ENCODE measurements around the gene LHX5.
A peak's percentile ranks its signal among the peaks of the same experiment; 100 is the strongest.
"Not testable (repeated sequence)": the region's sequence is repeated elsewhere in the genome, so short reads cannot be mapped to it uniquely, and the experiment has no call there.

Gene LHX5

DNA sequence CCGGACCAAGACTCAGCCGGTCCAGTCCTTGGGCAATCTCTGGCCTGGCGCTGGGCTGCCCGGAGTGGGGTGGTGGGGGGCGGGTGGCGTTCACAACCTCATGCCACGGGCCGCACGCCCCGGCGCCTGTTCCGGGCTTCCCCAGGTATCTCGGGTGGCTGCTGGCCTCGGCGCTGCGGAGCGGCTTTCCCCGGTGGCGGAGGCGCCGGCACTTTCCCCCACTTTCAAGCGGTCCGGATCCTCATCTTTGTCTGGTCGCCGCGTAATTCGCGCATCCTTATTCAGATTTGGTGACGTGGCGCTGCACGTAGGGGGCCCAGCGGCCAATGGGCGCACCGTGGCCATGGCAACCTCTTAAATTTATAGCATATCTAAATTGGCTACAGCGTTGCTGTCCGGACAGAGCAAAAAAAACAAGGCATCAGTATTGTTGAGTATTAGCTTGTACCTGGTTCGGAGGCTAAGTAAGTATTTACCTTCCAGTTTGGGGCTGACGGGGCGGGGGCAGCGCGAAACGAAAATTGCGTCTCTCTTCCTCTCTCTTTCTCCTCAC lies at the start of gene LHX5:
LHX5 (minus strand) TSS at position 253 of the 553 bp plus-strand sequence. CDS start 373 bp downstream, outside the sequence.
- no peak for DNase-seq (ENCODE audit: low spot score)

DNA sequence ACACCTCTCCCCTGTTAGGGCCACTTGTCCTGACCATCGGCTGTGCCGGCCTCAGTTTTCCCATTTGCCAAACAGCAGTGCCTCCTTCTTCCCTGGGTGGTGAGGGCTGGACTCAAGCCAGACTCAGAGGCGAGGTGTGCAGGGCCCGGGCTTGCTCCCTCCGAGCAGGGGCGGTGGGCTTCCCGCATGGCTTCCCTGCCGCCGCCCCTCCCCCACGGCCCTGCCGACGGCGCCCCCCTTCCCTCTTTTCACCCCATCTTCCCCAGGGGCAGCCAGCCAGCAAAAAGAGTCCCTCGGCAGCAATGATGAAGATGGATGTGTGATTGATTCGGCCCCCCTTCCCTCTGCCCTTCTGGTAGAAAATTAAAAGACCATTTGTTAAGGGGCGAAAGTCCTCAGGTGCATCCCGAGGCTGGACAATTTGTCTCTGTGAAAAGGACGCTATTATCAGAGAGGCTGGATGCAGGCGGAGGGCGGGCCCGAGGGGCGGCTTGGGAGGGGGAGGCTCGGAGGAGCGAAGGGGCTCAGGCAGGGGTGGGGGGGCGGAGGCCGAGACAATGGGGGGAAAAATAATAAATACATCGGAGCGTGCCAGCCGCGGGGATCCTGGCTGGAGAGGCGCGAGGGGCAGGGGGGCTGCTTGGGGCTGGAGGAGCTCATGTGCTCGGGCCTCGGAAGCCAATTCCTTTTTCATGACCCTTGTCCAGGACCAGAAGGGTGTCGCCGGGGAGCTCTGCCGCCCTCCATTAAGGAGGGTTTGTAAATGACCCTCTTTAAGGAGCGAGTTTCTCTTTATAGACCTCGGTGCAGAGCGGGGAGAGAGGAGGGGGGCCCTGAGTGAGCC lies 48.0 kb upstream of the LHX5 start:
- no peak for DNase-seq (ENCODE audit: low spot score)

DNA sequence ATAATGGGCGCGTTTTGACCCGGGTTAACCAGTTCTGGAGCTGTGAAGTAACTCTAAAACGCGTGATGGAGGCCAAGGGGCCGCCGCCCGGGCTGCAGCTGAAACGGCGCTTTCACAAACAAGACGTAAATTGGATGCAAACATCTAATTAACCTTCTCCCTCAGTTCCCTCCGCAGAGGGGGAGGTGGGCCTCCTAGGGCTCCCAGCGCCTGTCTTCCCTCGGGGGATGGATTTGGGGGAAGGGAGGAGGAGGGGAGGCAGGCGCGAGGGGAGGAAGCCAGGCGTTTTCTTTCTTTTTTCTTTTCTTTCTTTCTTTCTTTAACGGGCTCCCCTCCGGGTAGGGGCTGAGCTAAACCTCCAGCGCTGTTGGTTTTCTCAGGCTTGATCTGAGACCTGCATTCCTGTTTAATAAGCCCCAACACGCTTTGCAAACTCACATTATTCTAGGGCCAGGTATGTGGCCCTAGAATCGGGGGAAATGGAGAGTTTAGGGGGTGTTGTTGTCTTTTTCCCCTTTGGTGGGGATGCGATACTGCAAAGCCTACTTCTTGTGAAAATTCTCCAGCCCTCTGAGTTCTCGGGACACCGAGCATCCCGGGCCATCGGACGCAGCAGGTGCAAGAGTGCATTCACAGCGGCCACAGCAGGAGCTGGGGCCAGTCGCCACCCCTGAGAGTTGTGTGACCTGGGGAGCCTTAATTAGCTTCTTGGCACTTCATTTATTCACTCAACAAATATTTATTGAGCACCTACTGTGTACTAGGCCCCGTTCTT lies 43.6 kb upstream of the LHX5 start:
- no peak for DNase-seq (ENCODE audit: low spot score)

DNA sequence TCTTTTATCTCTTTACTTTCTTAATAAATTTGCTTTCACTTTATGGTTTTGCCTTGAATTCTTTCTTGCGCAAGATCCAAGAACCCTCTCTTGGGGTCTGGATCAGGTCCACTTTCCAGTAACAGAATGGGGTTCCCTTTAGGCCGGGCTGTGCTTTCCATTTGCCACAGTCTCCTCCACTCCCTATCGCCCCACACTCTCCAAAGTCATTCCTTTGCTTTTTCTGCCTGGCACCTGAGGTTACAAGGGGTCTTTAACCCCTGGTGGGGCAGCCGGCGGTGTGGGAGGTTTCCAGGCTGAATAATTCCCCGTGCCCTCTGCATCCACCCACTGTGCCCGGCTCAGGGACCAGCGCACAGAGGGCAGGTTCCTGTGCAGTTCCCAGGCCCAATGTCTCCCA lies 42.9 kb upstream of the LHX5 start:
- DNase-seq (ENCODE audit: low spot score) = no peak

DNA sequence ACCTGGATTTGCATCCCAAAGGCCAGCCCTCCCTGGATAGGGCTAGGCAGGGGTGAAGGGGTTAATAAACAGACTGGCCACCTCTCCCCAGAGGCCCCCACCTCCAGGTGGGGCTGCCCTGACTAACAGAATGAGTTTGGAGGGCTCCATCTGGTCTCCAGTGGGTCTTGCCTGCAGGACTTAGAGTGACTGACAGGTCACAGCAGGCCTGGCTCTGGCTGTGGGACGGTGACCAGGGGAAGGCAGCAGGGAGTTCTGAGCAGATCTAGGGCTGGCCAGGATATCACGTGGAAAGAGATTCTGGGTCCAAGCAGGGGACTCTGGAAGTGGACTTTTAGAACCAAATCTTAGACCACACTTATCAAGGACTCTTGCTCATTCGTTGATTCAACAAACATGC lies 40.9 kb upstream of the LHX5 start:
- no peak for DNase-seq (ENCODE audit: low spot score)

DNA sequence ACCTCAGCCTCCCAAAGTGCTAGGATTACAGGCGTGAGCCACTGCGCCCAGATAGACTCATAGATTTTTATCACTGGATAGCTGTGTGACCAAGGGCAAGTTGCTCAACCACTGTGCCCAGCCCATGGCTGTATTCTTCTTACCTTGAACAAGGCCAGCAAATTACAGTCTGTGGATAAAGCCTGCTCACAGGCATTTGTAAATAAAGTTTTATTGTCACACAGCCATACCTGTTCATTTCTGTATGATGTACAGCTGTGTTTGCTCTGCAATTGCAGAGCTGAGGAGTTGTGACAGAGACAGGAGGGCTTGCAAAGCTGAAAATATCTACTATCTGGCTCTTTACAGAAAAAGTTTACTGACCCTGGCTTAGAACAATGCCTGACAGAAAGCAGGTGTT lies 35.2 kb upstream of the LHX5 start:
- DNase-seq (ENCODE audit: low spot score) = no peak

DNA sequence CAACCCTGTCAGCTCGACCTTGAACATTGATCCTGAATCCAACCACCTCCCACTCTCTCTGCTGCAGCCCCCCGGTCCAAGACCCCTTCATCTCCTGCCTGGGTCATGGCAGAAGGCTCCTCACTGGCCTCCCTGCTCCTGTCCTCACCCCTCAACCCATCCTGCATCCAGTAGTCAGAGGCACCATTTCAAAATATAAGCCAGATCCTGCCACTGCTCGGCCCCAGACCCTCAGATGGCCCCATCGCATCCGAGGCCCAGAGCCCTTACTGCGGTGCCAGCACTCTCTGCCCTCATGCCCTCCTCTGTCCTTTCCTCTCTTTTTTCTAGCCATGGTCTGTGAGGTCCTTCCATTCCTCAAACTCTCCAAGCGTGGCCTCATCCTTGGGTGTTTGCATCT lies 34.3 kb upstream of the LHX5 start:
- no peak for DNase-seq (ENCODE audit: low spot score)

DNA sequence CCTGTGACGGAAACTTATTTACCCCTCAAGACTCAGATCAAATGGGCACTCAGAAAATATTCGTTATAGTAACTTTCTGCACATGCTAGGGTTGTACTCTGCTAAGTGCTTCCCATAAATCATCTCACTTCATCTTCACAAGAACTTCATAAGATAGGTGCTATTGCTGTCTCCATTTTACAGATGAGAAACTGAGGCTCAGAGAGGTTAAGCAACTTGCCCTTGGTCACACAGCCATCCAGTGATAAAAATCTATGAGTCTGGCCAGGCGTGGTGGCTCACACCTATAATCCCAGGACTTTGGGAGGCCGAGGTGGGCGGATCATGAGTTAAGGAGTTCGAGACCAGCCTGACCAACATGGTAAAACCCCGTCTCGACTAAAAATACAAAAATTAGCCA lies 33.2 kb upstream of the LHX5 start:
- DNase-seq (ENCODE audit: low spot score) = no peak

DNA sequence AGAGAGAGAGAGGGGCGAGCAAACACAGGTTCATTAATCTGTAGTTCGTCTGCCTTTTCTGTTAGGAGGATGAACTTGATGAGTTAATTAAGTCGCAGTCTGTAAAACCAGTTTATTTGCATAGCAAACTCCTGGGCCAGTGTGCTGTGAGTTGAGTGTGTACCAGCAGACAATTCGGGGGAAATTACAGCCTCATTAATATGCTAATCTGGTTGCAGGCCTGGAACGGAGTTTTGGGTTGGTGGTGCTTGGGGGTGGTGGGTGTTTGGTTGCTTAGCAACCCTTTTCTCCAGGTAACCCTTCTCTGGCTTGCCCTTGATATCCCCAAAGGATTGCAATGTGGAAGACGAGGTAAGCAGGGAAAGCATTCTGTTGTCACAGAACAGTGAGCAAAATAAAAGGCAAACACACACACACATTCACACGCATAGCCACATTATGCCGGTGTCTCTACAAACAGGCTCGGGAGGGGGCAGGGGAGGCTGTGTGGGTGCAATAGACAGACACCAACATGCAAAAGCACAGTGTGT lies 29.2 kb upstream of the LHX5 start:
- no peak for DNase-seq (ENCODE audit: low spot score)

DNA sequence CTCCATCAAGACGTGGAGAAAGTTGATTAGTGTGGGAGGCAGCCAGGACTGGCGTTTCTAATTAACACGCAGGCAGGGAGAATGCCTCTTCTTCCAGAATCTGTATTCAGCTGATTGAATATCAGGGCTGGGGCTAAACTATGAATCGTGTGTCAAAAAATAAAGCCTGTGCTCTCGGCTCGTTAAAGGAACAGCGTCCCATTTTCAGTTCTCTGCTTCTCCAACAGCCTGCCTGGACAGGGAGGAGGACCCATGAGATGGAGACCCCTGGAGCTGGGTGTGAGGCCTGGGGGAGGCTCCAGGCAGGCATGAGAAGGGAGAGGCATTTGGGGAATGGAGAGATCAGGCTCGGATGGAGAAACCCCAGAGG lies 28.6 kb upstream of the LHX5 start:
- no peak for DNase-seq (ENCODE audit: low spot score)

DNA sequence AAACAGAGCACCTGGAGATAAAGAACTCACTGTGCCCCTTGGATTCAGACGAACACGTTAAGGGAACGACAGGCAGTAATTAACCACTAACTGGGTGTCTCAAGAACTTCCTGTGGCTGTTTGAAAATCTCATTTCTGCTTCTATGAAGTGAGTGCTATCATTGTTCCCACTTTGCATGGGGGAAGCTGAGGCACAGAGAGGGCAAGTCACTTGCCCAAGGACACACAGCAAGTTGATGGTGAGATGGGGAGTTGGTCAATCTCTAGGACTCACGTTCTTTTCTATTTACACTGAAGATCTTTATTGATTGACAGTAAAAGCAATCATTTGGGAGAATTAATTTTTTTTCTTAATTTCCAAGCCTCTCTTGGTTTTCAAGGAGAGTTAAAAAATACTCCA lies 26.8 kb upstream of the LHX5 start:
- no peak for DNase-seq (ENCODE audit: low spot score)

DNA sequence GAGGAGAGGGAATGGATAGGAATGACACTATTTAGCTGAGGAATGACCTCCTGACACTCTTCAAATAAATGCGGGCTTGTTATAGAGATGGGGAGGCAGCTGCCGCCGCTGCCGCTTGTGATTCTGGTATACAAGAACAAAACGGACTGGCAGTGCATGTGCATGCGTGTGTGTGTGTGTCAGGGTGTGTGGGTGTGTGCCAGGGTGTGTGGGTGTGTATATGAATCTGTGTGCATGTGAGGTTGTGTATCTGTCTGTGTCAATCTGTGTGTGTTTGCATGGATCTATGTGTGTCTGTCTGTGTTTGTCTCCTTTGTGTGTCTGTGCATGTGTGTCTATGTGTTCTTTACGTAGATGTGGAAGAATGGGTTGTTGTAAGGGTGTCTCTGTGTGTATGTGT lies 26.0 kb upstream of the LHX5 start:
- DNase-seq (ENCODE audit: low spot score) = no peak

DNA sequence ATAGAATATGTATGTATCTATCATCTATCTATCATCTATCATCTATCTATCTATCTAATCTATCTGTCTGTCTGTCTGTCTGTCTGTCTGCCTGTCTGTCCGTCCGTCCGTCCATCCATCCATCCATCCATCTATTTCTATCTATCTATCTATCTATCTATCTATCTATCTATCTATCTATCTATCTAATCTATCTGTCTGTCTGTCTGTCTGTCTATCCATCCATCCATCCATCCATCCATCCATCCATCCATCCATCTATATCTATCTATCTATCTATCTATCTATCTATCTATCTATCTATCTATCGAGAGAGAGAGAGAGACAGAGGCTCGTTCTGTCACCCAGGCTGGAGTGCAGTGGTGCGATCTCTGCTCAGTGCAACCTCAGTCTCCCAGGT lies 24.3 kb upstream of the LHX5 start:
- DNase-seq (ENCODE audit: low spot score) = not testable (repeated sequence)

DNA sequence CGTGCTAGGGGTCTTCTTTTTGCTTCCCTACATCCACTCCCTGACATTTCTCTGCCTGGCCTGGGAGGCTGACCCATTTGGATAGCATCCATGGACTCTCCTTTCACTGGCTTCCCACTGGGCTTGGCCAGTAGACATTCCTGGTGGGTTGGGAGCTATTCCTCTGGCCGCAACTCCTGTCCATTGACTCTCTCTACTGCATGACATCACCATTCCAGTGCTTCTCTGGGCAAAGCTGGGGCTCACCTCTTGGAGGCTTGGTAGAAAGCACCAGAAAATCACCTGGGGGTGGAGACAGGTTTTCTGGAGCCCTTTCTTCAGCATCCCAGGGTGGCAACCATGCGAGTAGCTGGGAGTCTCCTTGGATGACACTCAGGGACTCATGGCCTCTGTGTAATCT lies 16.7 kb upstream of the LHX5 start:
- DNase-seq (ENCODE audit: low spot score) = no peak

DNA sequence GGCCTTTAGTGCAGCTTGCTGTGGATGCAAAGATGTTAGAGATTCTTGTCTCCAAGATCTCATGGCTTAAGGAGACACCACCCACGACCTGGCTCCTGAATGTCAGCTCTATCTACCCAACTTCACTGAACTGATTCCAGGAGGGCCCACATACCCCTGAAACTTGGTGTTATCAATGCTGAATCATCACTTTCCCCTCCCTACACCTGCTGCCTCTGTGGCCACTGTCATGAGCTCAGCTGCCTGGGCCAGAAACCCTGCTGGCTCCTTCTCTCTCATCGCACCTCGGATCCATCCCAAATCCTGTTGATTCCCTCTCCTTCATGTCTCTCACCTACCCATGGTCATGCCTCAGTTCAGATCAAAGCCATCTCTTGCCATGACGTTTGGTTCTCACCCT lies 15.1 kb upstream of the LHX5 start:
- no peak for DNase-seq (ENCODE audit: low spot score)

DNA sequence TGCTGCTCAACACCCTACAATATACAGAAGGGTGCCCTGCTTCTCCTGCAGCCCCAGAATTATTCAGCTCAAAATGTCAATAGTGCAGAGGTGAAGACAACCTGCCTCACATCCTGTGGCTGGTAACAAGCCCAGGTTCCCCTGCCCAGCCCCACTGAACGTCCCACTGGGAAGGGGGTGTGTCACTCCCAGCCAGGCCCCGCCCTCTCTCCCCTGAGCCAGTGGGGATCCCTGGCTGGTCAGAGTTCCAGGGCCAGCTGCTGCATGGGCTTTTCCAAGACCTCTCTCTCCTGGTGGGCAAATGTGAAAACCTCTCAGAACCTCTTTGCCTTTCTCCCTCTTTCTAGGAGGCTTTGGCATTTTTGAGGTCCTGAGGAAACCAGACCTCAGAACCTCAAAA lies 13.7 kb upstream of the LHX5 start:
- DNase-seq (ENCODE audit: low spot score) = no peak

DNA sequence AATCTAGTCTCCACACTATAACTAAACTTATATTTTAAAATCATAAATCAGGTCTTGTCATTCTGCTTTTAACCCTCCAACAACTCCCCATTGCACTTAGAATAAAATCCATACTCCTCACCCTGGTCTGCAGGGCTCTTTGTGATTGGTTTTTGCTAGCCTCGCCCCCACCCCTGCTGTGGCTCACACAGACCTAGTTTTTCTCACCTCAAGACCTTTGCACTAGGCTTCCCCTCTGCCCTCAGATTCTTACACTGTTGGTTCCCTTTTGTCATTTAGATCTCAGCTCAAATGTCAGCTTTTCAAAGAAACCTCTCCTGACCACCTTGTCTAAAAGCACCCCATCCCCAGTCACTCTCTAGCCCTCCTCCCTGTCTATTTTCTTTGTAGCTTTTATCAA lies 10.7 kb upstream of the LHX5 start:
- DNase-seq (ENCODE audit: low spot score) = no peak

DNA sequence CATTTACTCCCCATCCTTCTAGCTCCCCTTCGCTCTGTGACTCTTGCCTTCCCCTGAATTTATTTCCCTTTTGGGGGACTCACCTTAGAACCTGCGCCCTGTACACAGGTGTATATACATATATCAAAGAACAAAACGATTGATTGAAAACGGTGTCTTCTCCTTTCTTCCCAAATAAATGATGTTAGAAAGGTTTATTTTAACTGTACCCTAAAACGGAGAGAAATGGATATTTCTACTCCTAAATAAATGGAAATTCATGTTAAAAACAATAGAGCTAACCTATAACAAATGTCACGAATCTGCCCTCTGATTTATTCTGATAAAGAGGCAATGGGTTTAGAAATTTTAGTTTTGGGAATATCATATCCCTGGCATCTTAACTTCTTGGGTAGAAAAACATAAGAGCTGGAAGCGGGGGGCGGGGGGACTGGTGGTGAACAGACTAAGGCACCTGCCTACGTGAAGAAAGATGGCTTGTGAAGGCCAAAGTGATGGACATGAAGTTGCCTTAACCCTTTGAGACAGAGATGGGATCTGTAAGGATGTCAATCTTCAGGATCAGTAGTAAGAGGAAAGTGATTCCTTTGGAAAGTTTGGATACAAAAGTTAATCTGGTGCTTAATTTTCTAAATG lies 8.8 kb upstream of the LHX5 start:
- DNase-seq (ENCODE audit: low spot score) = no peak

DNA sequence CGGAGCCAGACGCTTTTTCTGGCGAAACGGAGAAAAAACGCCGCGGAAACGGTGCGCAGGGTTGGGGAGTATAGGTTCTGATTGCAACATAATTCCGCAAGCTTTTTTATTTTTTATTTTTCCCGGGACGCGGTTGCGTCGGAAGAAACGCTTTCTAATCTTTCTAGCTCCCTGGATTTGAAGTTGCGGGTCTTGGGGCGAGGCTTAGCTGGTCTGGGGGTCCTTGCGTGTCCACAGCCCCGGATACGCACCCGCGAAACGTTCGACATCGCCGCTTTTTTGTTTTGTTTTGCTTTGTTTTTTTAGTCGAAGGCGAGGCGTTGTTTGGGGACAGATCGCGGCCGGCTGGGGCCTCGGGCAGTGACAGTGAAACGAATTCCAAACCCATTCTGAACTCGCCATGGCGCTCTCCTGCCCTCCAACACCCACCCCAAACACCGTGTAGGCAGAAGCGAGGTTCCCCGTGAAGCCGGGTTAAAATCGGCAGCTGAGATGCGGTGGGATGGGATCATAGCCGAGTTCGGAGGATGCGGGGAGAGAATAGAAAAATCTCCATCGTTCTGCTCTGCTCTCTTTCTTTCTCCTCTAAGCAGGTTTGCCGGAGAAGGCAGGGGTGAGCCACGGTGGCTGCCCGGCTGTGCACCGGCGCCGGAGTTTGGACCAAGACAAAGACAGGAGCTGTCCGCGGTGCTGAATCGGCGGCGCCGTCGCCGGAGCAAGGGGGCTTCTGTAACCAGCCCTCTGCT lies 8.1 kb upstream of the LHX5 start:
- peak; percentile 83 for DNase-seq (ENCODE audit: low spot score)

DNA sequence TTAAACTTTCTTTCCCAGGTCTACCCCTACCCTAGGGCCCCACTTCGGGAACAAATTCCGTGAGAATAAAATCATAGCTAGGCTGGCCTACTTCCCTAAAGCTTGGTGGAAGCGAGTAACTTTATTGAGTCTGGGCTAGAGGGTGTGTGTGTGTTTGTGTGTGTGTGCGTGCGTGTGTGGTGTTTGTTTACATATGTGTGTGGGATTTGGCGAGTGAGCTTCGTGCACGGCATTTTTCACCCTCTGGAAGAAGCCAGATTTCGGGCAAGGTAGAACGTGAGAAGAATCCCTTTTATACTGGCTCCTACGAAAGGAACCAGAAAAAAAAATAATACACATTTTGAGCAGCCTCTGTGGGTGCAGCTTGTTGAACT lies 7.5 kb upstream of the LHX5 start:
- no peak for DNase-seq (ENCODE audit: low spot score)

DNA sequence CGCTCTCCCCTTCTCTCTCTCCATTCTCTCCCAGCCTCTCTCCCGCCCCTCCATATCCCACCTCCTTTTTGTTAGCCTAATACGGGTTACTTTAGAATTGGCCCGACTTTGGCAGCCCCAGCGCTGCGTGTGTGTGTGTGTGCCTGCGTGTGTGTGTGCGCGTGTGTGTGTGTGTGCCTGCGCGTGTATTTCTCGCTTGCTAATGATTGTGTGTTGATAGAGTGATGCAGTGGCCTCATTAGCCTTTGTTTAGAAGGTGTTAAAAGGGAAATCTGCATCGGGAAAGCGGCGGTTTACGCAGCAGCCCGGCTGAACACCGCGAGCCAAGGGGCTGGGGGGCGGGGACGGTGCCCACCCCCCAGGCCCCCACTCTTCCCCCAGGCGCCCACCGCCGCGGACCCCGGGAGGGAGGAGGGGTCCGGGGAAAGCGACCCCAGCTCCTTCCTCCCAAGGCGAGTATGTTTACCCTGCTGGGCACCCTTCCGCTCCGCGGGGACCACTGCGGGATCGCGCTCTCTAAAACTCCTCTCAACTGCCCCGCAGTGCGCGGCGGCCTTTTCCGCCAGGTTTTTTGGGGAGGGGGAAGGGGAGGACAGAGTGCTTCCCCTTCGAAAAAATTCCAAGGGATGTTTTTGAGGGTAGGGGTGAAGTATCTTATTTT lies 6.8 kb upstream of the LHX5 start:
- DNase-seq (ENCODE audit: low spot score) = no peak
